Measurements from ENCODE around the gene AQP6.

Gene AQP6, protein sequence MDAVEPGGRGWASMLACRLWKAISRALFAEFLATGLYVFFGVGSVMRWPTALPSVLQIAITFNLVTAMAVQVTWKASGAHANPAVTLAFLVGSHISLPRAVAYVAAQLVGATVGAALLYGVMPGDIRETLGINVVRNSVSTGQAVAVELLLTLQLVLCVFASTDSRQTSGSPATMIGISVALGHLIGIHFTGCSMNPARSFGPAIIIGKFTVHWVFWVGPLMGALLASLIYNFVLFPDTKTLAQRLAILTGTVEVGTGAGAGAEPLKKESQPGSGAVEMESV

GRCh38 chr12:49972641-49973360 is at the start of gene AQP6:
Gene AQP6 (plus strand): TSS chr12:49972947. CDS start chr12:49973174, 227 bp downstream.
- no peak for DNase-seq

DNA sequence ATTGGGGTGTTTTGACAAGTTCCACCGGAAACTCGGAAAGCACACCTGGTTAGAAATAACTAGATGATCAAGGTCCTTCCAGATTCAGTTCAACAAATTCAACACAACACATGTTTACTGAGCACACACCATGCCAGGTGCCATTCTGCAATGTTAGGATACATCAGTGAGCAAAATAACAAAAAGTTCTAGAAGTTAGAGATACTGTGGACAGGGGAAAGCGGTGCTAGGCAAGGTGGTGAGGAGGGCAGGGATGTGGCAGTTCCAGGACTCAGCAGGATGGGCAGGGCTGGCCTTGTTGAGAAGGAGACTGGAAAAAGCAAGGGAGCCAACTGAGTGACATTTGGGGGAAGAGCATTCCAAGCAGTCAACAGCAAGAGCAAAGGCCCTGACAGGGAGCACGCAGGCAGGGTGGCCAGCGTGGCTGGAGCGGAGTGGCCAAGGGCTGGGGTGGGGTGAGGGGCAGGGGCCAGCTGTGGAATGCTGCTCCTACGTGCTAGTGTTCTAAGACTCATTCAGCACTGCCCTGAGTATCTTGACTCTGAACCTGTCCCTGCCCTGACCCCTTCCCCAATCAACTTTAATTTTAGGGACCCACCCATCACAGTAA is 49.6 kb upstream of the AQP6 start:
- DNase-seq: no peak

GRCh38 chr12:49923880-49924556 is 48.7 kb upstream of the AQP6 start:
- DNase-seq: no peak

GRCh38 chr12:49924628-49925246 is 48.0 kb upstream of the AQP6 start:
- no peak for DNase-seq

- no peak for DNase-seq
Measured at GRCh38 chr12:49925433-49926204, 47.1 kb upstream of the AQP6 start.

DNA sequence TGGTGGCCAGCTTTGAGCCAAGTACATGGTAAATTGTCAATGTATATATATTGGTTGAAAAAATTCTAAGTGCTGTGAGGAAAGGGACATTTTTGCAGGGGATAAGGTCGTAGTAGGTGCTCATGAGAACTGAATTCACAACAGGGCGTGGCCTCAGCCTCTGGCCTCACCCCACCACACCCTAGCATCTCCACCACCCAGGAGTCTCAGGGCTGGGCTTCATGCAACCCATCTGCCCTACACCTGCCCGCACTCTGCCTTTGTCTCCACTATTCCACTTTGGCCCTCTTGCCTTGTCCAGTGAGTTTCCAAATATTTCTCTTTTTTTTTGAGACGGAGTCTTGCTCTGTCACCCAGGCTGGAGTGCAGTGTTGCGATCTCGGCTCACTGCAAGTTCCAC is 44.3 kb upstream of the AQP6 start:
- no peak for DNase-seq

DNA sequence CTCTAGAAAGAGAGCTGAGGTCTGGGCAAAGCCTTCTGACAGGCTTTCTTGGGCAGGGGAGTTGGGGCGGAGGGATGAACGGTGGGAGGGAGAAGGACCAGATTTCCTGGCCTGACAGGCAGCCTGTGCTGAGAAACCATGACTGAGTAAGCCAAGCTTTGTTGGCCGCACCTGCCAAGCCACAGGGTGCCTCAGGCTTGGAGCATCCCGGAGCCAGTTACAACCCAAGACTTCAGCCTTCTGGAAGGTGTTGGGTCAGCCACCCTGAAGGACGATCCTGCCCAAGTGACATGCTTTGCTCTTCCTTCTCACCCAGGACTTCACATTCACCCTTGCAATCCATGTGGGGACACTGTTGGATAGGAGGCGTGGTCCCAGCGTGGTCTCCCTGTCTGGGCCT is 43.2 kb upstream of the AQP6 start:
- no peak for DNase-seq

DNA sequence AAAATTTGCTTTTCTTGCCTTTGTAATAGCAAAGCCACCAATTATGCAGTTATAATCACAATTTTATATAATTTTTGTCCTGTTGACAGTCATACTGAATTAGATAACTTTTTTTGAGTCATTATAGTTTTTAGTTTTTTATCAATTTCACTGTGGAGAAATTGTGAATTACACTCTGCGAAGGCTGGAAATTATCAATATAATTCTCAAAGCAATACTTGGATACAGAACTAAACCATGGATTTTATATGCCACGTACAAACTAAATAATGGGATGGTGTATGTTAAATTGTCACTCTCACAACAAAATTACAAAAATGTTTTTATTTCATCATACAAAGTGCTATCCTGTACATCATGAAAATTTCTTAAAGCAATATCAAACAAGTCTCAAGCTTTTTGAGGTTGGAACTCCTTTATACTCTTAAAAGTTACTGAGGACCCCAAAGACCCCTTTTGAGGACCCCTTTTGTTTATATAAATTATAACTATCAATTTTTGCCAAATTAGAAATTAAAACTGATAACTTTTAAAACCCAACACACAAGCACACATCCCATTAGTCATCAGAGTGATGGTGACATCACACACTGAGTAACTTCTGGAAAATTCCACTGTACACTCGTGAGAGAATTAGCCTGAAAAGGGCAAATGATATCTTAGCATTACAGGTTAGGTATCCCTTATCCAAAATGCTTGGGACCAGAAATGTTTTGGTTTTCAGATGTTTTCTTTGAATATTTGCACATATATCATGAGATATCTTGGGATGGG is 42.0 kb upstream of the AQP6 start:
- DNase-seq: no peak

- DNase-seq: no peak
Measured at GRCh38 chr12:49932023-49932422, 40.7 kb upstream of the AQP6 start.

DNA sequence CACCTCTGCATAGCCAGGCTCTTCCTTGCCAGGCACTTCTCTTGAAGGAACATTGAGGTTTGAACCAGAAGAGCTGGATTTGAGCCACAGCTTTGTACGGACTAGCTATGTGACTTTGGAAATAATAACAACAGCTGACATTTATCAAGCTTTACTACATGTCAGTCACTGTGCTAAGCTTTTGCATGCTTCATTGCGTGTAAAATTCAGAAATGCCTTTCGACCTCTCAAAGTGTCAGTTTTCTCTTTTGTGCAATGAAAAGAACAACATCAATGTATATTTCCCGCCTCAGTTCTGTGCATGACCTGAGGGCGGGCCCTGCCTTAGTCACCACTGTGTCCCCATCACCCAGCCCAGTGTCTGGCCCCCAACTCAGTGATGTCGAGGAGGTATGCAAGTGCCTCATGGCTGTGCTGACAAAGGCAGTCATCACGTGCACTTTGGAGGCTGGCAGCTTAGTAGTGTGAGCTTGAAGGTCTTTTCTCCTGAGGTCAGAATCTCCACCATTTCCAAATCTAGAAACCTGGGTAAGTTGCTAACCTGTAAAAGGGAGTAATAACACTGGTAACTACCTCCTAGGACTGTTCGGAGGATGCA is 40.1 kb upstream of the AQP6 start:
- DNase-seq: no peak

DNA sequence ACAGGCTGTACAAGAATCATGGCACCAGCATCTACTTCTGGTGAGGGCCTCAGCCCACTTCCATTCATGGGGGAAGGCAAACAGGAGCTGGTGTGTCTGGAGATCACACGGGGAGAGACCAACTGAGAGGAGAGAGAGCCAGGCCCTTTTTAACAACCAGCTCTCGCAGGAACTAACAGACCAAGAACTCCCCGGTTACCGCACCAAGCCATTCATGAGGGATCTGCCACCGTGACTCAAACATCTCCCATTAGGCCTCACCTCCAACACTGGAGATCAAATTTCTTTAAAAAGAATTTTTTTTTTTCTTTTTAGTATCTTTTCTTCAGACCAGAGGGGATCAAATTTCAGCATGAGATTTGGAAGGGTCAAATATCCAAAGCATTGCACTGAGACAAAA is 39.0 kb upstream of the AQP6 start:
- DNase-seq: no peak

DNA sequence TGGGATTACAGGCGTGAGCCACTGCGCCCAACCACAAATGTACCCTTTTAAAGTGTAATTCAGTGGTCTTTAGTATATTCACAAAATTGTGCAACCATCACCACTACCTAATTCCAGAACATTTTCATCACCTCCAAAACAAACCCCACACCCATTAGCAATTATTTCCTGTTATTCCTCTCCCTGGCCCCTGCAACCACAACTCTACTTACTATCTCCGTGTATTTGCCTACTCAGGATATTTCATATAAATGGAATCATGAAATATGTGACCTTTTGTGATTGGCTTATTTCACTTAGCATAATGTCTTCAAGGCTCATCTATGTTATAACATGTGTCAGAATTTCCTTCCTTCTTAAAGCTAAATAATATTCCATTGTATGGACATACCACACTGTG is 38.2 kb upstream of the AQP6 start:
- DNase-seq: no peak

DNA sequence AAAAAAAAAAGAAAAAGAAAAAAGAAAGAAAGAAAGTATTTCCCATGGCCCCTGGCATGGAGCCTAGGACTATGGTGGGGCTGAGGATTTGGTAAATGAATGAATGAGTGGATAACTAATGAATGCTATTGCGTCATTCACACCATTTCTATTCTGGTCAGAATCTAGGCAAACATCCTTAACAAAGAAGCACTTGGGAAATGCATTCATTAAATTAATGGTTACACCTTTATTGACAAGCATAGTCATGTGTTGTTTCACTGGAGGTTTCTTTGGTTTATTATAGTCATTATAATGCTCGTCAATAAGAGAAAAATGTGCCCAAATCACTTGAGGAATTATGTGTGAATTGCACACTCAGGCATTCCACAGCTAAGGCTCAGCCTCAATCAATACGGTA is 35.8 kb upstream of the AQP6 start:
- no peak for DNase-seq

- DNase-seq: no peak
Measured at GRCh38 chr12:49937639-49938300, 35.0 kb upstream of the AQP6 start.

DNA sequence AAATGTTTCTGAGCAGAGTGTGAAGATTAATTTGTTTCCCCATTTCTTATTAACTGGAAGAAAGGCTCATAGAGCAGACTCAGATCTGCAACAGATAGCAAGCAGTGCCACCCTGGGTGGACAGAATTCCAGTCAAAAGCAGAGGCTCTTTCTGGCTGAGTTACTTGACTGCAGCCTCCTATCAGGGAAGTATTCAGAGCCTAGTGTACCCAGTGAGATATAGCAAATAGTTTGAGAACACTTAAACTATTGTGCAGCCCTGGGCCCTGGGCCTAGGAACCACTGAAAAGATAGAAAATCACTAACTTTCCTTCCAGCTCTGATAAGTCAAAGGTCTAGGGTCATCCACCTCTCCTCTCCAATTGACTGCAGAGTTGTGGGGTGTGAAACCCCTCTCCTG is 33.4 kb upstream of the AQP6 start:
- no peak for DNase-seq

DNA sequence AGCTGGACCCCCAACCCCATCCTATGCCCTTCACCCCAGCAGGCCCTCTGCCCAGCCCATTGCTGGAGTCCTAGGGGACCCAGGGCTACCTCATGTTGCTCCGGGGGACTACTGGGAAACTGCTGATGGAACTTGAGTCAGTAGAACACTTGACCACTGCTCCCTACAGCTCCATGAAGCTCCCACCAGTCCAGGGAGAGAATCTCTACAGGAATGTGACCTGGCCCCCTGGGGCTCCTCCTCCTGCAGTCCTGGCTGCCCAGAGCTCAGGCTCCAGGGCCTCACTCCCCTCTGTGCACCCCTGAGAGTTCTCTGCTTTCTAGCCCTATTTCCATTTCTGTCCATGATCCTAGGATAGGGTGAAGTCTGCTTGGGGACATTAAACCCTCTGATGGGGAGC is 33.0 kb upstream of the AQP6 start:
- DNase-seq: no peak

DNA sequence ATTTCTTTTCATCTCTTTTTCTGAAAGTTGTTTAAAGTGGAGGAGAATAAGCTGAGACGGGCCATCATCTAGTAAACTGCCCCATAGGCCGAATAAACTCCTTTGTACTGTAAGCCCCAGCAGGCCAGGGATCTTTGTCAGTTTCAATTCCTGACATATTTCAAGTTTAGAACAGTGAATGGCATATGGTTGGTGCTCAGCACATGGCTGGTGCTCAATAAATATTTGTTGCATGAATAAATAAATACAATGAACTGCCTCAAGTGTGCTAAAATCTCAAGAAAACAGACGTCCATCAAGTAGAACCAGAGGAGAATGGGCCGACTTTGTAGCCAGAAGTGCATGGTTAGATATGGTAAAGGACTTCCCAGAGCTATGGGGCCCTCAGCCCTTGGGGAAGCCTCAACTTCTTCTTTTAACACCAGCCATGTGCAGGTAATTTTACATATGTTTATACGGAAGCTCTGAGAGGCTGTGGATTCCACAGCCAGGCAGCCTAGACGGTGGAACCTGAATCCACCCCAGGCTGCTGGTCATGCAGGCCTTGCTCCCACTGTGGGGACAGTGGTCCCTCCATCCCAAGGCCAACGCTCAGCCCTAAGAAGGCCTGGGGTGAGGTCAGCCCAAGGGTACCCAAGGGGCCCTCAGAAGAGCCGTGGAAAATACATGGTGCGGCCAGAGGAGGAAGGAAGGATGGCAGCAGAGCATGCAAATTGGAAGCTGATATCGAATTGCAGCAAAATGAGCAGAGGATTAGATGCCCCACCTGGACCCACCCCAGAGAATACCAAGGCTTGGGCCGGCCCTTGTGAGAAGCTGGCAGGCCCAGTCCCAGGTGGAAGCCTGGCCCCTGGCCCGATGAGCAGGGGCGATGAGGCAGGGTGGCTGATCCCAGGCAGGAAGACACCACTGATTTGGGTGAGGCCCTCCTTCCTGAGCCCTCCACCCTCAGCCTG is 30.9 kb upstream of the AQP6 start:
- no peak for DNase-seq

- DNase-seq: no peak
Measured at GRCh38 chr12:49942512-49942893, 30.2 kb upstream of the AQP6 start.

DNA sequence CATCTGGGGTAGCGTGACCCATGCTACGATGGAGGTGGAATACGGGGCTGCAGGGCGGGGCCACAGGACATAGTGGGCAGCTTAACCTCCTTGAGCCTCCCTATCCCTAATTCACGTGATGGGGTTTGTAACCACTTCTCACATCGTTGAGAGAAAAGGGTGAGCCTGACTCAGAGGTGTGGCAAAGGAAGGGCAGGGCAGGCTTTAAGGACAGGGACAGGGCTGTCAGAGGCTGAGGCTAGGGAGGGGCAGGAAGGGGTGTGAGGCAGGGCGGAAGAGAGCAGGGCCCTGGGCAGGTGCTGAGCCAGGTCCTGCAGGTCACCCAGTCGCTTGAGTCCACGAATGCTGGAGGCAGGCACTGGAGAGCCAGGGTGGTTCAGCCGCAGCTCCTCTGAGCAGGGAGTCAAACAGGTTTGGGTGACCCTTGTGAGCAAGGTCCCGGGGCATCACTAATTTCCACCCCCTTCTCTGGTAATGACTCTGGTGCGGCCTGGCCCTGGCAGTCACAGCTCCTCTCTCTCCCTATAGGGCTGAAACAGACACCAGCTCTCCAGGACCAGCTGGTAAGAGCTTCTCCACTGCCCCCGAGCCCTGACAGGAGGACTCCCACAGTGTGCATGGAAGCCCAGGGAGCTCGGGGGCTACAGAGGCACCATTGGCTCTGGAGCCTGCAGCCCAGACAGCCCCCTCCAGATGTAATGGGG is 29.7 kb upstream of the AQP6 start:
- DNase-seq: no peak

Data from activated CD4-positive, alpha-beta T cell treated with anti-CD3 and anti-CD28 coated beads, Interleukin-2, amount 50 U/mL, for 16 hours (primary cell).